Stimulated activated CD8-positive, alpha-beta memory T cell treated with anti-CD3 and anti-CD28 coated beads, Interleukin-4, amount 100 ng/mL, for 24 hours (primary cell): ENCODE results near the gene TUBGCP4.
"Not testable (repeated sequence)": the region's sequence is repeated elsewhere in the genome, so short reads cannot be mapped to it uniquely, and the experiment has no call there.

Source experiments
- DNase-seq: peaks from one replicate; pipeline ENCODE4 v3.0.0-alpha.2; 2020; ENCODE audit warnings: low read depth

The TUBGCP4 gene, protein sequence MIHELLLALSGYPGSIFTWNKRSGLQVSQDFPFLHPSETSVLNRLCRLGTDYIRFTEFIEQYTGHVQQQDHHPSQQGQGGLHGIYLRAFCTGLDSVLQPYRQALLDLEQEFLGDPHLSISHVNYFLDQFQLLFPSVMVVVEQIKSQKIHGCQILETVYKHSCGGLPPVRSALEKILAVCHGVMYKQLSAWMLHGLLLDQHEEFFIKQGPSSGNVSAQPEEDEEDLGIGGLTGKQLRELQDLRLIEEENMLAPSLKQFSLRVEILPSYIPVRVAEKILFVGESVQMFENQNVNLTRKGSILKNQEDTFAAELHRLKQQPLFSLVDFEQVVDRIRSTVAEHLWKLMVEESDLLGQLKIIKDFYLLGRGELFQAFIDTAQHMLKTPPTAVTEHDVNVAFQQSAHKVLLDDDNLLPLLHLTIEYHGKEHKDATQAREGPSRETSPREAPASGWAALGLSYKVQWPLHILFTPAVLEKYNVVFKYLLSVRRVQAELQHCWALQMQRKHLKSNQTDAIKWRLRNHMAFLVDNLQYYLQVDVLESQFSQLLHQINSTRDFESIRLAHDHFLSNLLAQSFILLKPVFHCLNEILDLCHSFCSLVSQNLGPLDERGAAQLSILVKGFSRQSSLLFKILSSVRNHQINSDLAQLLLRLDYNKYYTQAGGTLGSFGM

DNA sequence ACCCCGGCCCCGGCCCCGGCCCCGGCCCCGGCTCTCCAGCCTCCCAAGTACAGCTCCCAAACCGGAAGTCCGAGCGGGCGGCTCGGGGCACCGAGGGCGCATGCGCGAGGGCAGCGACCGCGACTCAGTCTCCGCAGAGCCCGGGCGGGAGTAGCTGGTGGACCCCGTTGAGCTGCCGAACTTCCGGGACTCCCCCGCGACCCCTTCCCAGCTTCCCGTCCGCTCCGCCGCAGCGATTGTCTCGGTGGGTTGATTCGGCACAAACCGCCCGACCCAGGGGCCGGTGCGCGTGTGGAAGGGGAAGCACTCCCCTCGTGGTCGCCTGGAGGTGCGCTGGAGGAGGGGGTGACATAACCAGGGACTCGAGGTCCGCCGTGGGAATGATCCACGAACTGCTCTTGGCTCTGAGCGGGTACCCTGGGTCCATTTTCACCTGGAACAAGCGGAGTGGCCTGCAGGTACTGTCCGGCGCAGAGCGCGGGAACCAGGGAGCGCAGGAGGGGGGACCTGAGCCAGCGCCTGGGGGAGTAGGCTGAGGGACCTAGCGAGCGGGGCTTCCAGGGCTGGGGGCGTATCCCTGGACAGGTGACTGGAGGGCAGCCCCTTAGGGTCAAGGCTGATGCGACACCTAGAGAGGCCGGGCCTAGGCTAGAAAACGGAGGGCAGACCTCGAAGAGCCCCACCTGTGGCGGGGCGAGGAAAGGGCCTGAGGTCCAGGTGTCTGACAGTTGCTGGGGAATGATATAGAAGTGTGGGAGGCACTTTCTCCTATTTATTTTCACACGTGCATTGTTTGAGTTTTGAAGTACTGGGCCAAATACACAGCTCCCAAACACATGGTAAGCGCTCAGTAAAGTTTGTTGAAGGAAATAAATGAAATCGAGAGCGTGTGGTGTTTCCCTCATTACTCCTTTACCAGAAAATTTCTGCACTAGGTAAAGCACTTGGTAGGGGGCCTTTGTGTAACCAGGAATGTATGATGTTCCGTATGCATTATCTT lies at the start of gene TUBGCP4, which contains the start of gene ZSCAN29:
Gene TUBGCP4 (plus strand): TSS at position 127 of the 1,000 bp plus-strand sequence. CDS start 254 bp downstream, at position 381.
Gene ZSCAN29 (minus strand): TSS at position 69 of the 1,000 bp plus-strand sequence. CDS start 1,130 bp downstream, outside the sequence.
- peak; percentile 74 for DNase-seq

DNA sequence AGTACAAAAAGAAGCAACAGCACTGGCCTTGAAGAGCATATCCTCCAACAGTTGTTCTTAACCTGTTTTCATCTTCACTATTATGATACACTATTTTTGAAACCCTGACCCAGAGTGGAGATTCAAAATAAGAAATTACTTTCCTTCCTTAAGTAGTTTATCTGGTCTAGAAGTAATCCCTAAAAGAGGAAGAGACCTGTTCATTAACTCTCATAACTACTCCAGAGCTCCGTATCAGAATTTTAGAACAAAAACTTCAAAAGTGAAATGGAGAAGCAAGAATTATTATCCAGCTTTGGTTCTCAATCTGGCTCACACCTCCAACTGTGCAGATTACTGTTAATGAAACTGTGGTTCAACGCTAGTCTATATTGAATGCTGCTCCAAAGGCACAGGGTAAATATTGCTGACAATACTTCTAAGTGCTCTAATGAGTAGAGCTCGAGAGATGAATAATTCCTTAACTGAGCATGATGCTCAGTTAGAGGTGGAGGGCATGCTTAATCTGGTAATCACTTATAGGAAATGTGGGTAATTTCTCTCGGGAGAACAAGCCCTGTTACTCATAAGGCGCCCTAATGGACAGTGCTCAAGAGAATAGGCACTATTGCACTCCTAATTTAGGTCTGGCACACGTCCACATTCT lies 45.7 kb upstream of the TUBGCP4 start:
- DNase-seq, result no peak

DNA sequence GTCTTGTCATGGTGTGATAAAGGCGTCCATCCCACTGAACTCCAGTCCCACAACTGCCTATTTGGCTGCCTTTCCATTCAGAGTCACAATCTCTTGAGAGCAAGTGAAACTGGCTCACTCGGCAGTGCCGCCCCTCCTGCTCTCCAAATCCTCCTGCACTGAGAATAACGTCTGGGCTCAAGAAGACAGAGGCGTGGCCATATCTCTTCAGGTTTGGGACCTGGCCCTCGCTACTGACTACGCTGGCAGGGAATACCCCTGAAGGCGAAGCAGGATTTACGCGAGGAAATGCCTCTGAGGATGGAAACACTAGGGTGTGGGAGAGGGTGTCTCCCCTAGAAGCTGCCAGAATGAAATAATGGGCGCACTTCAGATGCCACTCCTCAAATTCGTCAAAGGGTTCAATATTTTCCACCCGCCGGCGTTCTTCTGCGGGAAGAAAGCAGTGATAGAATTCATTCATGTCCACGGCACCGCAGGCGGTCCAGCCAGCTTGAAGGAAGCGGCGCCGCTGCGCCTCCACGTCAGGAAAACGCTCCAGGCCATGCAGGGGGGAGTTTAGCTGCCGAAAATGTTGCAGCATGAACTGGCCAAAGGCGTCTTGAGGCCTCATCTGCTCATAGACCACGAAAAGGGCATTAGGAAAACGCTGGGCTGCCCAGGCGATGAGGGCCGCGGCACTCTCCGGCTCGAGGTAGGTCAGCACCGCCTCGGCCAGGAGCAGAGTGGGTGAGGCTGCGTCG lies 41.5 kb upstream of the TUBGCP4 start:
- DNase-seq, result no peak

DNA sequence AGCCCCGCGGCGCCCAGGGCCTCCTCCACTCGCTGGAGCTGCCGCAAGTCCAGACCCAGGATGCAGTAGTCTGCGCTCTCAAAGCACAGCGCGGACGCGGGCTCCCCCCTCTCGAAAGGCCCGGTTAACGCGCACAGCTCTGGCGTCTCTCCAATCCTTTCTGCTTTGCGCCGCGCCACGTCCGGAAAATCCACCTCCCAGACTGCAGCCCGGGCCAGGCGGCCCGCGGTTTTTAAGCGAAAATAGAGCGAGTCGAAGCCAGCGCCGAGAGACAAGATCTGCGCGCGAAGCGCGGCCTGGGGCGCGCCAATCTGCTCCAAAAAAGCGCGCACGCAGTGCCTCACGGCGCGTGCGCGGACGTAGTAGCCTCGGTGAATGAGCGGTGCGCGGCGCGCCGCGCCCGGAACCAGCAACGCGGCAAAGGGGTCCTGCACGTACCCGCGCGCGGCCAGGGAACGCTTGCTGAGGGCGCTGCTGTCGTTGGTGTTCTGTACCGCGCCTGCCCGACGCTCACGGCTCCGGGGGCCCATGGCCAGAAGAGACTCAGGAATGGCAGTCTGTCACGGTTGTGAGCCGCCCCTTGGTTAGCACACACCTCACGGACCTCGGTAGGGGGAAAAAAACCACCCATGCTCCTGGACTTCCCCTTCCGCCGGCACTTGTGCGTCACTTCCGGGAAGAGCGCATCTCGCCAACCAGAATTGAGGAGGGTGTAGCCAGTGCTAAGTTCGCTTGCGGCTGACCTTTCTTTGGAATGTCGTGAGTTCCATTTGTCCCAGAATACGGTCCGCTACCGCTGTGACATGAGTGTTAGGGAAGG lies 40.7 kb upstream of the TUBGCP4 start, which contains the start of gene LCMT2:
Gene LCMT2 (minus strand): TSS at position 614 of the 820 bp plus-strand sequence. CDS start 84 bp downstream, at position 530.
- peak; percentile 82 for DNase-seq

DNA sequence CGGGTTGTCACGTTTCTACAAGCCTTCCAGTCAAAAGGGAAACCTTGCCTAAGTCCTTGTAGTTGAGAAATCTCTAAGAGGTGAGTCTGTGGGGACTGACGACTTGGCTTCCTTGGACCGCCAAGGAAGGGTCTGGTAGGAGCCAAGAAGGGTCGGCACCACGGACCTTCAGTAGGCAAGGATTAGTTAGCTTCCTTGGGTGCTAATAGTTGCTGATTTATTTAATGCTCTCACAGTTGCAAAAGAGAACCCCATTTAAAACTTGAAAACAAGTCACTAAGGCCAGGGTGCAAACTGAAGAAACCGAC lies 40.2 kb upstream of the TUBGCP4 start:
- no peak for DNase-seq

DNA sequence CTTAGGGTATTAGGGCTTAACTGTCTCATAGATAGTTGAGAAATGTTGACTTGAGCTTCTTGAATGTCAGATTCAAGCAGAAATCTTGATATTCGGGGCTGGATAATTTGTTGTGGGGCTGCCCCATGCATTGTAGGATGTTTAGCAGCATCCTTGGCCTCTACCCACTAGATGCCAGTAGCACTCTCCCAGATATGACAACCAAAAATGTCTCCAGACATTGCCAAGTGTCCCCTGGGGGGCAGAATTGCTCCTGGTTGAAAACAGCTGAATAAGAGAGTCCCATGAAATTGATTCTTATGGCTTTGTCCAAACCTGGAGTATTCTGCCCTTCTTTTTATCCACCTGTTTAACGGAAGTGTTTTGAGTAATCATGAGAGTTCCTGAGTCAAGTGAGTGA lies 24.6 kb upstream of the TUBGCP4 start:
- no peak for DNase-seq

DNA sequence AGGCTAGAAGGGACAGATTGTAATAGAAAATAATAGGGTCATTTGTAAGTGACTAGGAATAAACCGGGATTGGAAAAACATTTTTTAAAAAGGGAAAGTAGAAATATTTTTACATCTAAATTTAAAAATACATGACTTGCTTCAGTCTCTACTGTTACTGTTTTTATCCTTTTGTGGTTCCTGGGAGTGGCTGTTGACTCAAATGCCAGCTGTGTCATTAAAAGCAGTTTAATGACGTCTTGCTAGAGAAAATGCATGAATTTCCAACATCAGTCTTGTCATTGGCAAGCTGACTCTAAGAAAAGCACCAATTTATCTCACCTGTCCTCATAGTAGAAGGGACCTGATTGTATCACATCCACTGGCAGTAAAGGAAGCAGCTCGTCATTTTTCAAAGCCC lies 23.8 kb upstream of the TUBGCP4 start:
- DNase-seq, result no peak

DNA sequence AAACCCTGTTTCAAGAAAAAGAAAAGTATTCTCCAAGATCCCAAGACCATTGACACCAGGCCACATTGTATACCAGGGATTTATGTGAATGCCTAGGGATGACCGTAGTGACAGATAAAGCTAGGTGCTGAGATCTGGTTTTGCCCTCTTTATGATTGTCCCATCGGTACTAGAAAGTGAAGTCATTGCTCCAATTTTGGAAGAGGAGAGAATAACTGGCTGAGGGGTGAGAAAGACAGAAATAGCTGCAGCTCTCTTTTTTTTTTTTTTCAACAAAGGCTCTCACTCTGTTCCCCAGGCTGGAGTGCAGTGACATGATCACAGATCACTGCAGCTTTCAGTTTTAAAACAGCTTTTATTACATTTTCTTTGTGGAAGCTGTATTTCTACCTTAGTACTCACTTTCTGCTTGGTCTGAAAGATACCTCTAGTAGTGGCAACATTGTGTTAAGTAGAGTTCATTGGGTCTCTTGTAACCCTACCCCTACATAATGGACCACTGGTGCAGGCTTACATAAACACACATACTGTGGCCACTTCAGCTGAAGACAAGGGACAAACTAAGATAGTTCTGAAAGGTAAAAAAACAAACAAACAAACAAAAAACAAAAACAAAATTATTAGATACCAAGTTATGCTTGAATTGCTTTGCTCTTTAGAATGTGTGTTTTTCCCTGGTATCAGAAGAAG lies 18.1 kb upstream of the TUBGCP4 start:
- DNase-seq, result no peak

DNA sequence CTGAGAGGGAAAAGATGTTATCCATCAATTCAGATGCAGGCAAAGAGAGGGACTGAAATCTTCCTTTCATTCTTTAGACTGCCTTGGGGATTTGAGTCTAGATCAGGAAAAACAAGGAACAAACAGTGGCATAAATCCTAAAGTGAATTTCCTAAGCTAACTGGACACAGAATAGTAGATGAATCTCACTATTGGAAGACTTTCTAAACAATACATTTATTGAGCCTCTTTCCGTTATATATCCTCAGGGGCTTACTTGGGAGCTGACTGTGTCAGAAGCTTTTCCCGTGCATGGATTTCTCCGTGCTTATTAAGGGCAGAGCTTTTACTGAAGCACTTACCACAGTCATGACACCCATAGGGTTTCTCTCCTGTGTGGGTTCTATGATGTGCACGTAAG lies 10.1 kb upstream of the TUBGCP4 start:
- DNase-seq, result no peak

DNA sequence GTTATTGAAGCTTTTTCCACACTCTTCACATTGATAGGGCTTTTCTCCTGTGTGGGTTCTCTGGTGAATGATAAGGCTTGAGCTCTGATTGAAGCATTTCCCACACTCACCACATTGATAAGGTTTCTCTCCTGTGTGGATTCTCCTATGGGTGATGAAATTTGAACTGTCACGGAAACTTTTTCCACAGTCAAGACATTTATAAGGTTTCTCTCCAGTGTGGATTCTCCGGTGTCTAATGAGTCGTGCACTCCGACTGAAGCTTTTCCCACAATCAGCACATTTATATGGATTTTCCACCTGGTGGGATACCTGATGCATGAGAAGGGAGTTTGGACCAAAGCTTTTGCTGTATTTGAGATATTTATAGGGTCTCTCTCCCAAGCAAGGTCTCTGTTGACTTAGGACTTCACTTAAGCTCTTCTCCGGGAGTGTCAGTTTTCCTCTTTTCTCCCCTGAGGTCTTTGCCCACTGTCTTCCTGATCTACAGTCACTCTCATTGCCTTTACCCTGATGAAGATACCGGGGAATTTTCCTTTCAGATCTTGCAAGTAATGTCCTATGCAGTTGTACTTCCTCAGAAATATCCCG lies 9.5 kb upstream of the TUBGCP4 start:
- no peak for DNase-seq

DNA sequence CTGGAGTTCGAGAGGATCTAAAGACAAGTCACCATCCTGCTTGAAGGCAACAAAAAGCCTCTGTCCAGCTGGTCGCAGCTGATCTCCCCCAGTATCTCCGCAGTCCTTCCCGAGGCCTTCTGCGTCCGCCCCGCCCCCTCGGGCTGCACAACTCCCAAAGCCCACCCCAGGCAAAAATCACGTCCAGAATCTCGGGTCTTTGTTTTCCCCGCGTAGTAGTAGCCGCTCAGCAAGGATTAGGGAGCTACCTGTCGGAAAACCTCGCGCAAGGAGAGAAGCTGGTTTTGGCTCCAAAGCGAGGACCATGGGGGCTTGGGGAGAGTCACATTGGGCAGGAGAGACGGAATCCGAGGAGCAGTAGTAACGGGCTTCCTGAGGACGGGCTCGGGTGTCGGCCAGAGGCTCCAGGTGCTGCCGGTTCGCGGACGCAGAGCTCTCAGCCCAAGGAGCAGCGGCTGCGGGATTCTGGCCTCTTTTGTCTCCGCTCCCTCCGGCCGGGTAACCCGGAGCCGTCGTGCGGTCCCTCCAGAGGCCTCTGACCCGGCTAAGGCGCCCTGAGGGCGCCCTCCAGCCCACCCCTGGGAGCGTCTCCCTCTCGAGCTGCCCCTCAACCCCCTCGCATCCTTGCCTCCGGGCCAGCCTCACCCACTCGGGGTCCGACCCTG lies 459 bp upstream of the TUBGCP4 start:
- DNase-seq, result no peak

DNA sequence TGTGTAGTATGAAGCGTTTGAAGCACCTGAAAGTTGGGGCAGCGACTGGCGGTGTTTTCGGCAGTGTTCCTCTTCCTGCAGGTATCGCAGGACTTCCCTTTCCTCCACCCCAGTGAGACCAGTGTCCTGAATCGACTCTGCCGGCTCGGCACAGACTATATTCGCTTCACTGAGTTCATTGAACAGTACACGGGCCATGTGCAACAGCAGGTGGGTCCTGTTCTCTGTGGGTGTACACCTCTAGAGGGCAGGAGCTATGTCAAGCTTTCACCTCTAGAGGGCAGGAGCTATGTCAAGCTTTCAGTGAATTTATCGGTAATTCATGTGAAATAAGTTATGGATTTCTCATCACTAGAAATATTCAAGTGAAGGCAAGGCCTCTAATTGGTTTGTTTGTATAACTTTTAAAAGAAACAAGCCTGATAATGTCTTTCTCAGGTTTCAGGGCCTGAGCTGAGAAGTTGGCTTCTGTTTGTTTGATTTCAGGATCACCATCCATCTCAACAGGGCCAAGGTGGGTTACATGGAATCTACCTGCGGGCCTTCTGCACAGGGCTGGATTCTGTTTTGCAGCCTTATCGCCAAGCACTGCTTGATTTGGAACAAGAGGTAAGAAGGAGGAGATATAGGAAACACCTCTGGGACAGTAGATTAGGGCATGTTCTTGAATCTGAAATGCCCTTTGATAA lies 5.3 kb downstream of the TUBGCP4 start:
- no peak for DNase-seq

DNA sequence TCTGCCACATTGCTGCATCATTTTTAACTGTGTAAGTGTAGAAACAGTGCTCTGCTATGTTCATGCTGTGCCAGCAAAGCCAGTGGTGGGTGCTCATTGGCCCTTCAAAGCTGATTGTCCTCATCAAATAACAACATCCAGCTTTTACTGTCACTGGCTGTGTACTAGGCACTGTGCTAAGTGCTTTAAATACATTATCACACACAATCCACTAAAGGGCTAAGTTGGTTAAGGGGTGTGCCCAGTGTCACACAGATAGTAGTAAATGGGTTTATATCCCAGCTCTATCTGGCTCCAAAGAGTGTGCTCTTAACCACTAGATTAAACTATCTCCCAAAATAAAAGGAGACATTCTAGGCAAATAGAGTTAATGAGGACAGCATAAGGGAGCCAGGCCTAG lies 7.7 kb downstream of the TUBGCP4 start:
- no peak for DNase-seq

DNA sequence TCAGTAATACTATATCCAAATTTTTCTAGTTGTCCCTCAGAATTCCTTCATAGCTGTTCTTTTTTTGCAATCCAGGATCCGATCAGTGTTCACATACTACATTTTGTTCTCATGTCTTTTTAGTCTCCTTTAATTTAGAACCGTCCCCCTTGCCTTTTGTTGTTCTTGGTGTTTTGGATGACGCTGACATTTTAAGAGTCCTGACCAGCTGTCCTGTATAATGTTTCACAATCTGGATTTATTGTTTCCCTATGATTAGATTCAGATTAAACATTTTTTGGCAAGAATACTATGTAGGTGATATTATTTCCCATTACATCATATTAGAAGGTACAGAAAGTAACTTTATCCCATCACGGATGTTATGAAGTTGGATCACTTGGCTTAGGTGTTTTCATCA lies 11.4 kb downstream of the TUBGCP4 start:
- DNase-seq, result no peak

DNA sequence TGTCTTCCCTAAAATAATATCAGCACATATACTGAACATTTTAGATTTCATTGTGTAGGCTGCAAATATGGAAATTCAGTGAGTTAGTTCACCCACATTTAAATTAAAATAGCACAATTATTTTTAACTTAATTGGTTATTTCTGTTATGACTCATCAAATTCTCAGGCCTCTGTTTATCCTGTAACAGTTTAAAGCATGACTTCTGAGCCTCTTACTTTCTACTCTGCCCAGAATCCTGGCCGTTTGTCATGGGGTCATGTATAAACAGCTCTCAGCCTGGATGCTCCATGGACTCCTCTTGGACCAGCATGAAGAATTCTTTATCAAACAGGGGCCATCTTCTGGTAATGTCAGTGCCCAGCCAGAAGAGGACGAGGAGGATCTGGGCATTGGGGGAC lies 12.2 kb downstream of the TUBGCP4 start:
- no peak for DNase-seq

DNA sequence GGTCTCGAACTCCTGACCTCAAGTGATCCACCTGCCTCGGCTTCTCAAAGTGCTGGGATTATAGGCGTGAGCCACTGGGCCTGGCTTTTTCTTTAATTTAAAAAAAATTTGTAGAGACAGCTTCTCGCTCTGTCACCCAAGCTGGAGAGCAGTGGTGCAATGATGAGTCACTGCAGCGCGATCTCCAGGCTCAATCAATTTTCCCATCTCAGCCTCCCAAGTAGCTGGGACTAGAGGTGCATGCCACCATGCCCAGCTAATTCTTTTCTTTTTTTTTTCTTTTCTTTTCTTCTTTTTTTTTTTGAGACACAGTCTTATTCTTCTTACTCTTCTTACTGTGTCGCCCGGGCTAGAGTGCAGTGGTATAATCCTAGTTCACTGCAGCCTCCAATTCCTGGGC lies 19.8 kb downstream of the TUBGCP4 start:
- no peak for DNase-seq

DNA sequence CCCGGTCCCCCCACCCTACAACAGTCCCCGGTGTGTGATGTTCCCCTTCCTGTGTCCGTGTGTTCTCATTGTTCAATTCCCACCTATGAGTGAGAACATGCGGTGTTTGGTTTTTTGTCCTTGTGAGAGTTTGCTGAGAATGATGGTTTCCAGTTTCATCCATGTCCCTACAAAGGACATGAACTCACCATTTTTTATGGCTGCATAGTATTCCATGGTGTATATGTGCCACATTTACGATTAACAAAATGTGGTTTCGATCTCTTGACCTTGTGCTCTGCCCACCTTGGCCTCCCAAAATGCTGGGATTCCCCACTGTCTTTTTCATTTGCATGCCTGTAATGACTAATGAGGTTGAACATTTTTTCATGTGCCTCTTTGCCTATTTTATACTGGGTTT lies 22.7 kb downstream of the TUBGCP4 start:
- not testable (repeated sequence) for DNase-seq

DNA sequence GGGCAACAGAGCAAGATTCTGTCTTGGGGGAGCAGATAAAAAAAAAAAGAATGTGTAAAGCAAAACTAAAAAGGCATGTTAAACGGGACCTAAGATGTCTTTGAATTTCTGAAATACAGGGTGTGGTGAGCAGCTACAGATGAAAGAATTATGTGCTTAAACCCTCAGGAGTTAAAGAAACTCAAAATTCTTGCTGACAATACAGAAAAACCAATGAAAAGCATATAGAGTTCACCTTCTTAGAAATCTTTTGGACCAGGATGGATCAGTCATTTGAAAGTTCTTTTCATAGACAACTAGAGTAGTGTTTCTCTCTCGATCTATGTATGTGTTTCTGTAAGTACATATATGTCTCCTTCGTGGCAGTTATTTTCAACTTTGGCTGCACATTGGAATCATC lies 31.4 kb downstream of the TUBGCP4 start:
- DNase-seq, result no peak
